Naive B cell (primary cell): Measurements from ENCODE around the gene KSR2. TPM values are rescaled to one million over a fixed set of nuclear protein-coding genes. Genes with fewer than 3 reads are reported as not detected.
"Not testable (repeated sequence)": the region's sequence is repeated elsewhere in the genome, so short reads cannot be mapped to it uniquely, and the experiment has no call there.

ENCODE experiments used
- ATAC-seq, 2 donors: fragments of 150-1000 bp; cut with Tn5 transposase; 2 replicates each; pipeline ENCODE4 v1.10.0; 2021; ENCODE audit warnings: low read depth in 2 of 2, mild to moderate bottlenecking in 2 of 2, moderate library complexity in 2 of 2
- DNase-seq: peaks from one replicate; pipeline ENCODE4 v3.0.0; 2022
- H3K27ac Mint-ChIP-seq, 6 donors: one replicate each; pipeline ENCODE4 v1.8.0; 2020 to 2022; ENCODE audit warnings: mild to moderate bottlenecking in 6 of 6, mixed read lengths in 6 of 6, moderate library complexity in 5 of 6, inconsistent platforms in 2 of 6
- H3K27me3 Mint-ChIP-seq, 3 donors: one replicate each; pipeline ENCODE4 v1.8.0; 2021 to 2022; ENCODE audit warnings: mixed read lengths in 3 of 3, mild to moderate bottlenecking in 1 of 3
- H3K36me3 Mint-ChIP-seq, 2 donors: one replicate each; pipeline ENCODE4 v1.8.0; 2020 to 2022; ENCODE audit warnings: mixed read lengths in 2 of 2, inconsistent platforms in 1 of 2, mild to moderate bottlenecking in 1 of 2
- H3K4me1 Mint-ChIP-seq, 3 donors: one replicate each; pipeline ENCODE4 v1.8.0; 2020 to 2022; ENCODE audit warnings: mixed read lengths in 3 of 3, inconsistent platforms in 1 of 3, mild to moderate bottlenecking in 1 of 3, moderate library complexity in 1 of 3
- H3K4me3 Mint-ChIP-seq, 8 donors: one replicate each; pipeline ENCODE4 v1.8.0; 2020 to 2022; ENCODE audit warnings: mild to moderate bottlenecking in 8 of 8, mixed read lengths in 8 of 8, moderate library complexity in 8 of 8, inconsistent platforms in 2 of 8
- H3K9me3 Mint-ChIP-seq, 7 donors: one replicate each; pipeline ENCODE4 v1.8.0; 2020 to 2022; ENCODE audit warnings: mixed read lengths in 7 of 7, mild to moderate bottlenecking in 5 of 7, inconsistent platforms in 2 of 7, moderate library complexity in 1 of 7
- polyA plus RNA-seq, 6 donors: library from polyadenylated mRNA; unstranded; fragments of 300-500 nt; fragmentation: Illumina TruSeq; gene quantifications; one replicate each; pipeline ENCODE4 v1.2.3, GENCODE V29; 2021; ENCODE audit warnings: low read depth in 6 of 6

Gene KSR2
- polyA plus RNA-seq, 6 donors from 2014 or later: not detected

- H3K9me3 Mint-ChIP-seq: peaks cover 0 to 5% (median 0%) of the 10 kb centered on the region in 7 donors
- no peaks in the 10 kb centered on the region for H3K4me1 Mint-ChIP-seq
- no peak overlapping the region for H3K27ac Mint-ChIP-seq
- no peak overlapping the region for H3K4me3 Mint-ChIP-seq
- no peak for ATAC-seq
- peaks cover 2 to 9% (median 5%) of the 10 kb centered on the region in 3 donors for H3K27me3 Mint-ChIP-seq
- H3K36me3 Mint-ChIP-seq: no peaks in the 10 kb centered on the region
- DNase-seq: no peak
Observed at GRCh38 chr12:117662620-117663395, 306.0 kb downstream of the KSR2 start.

GRCh38 chr12:117662220-117662619, 306.6 kb downstream of the KSR2 start:
- no peak for ATAC-seq
- Mint-ChIP-seq H3K4me3 (no peak overlapping the region), H3K9me3 (peaks cover 0 to 5% (median 0%) of the 10 kb centered on the region in 7 donors), H3K4me1 (no peaks in the 10 kb centered on the region), H3K36me3 (no peaks in the 10 kb centered on the region), H3K27me3 (peaks cover 0 to 7% (median 5%) of the 10 kb centered on the region in 3 donors), H3K27ac (no peak overlapping the region)
- DNase-seq: no peak

GRCh38 chr12:117661471-117661870, 307.3 kb downstream of the KSR2 start:
- Mint-ChIP-seq H3K4me3 (no peak overlapping the region), H3K4me1 (no peaks in the 10 kb centered on the region), H3K27me3 (peaks cover 0 to 5% (median 0%) of the 10 kb centered on the region in 3 donors), H3K9me3 (no peaks in the 10 kb centered on the region), H3K27ac (no peak overlapping the region), H3K36me3 (no peaks in the 10 kb centered on the region)
- ATAC-seq: no peak
- DNase-seq: no peak

- ATAC-seq (no peak), DNase-seq (no peak)
- H3K9me3 Mint-ChIP-seq: no peaks in the 10 kb centered on the region
- no peak overlapping the region for H3K27ac Mint-ChIP-seq
- H3K36me3 Mint-ChIP-seq: no peaks in the 10 kb centered on the region
- peaks cover 0 to 5% (median 0%) of the 10 kb centered on the region in 3 donors for H3K27me3 Mint-ChIP-seq
- H3K4me3 Mint-ChIP-seq: no peak overlapping the region
- no peaks in the 10 kb centered on the region for H3K4me1 Mint-ChIP-seq
Observed at GRCh38 chr12:117660896-117661295, 307.9 kb downstream of the KSR2 start.

- DNase-seq (no peak), ATAC-seq (no peak)
- peaks cover 0 to 5% (median 4%) of the 10 kb centered on the region in 3 donors for H3K27me3 Mint-ChIP-seq
- H3K27ac Mint-ChIP-seq: no peak overlapping the region
- H3K4me3 Mint-ChIP-seq: no peak overlapping the region
- peaks cover 0 to 5% (median 0%) of the 10 kb centered on the region in 7 donors for H3K9me3 Mint-ChIP-seq
- no peaks in the 10 kb centered on the region for H3K36me3 Mint-ChIP-seq
- H3K4me1 Mint-ChIP-seq: no peaks in the 10 kb centered on the region
Observed at GRCh38 chr12:117658226-117658625, 310.6 kb downstream of the KSR2 start.

GRCh38 chr12:117649796-117650195, 319.0 kb downstream of the KSR2 start:
- no peak for DNase-seq
- H3K36me3 Mint-ChIP-seq: peaks cover 0 to 9% of the 10 kb centered on the region in 2 donors
- ATAC-seq: no peak
- H3K27me3 Mint-ChIP-seq: peaks cover 6 to 21% (median 8%) of the 10 kb centered on the region in 3 donors
- H3K9me3 Mint-ChIP-seq: peaks cover 5 to 27% (median 11%) of the 10 kb centered on the region in 7 donors
- H3K4me1 Mint-ChIP-seq: no peaks in the 10 kb centered on the region
- no peak overlapping the region for H3K4me3 Mint-ChIP-seq
- no peak overlapping the region for H3K27ac Mint-ChIP-seq

GRCh38 chr12:117646520-117646919, 322.3 kb downstream of the KSR2 start:
- H3K27ac Mint-ChIP-seq: no peak overlapping the region
- peaks cover 6 to 23% (median 11%) of the 10 kb centered on the region in 3 donors for H3K27me3 Mint-ChIP-seq
- no peak for ATAC-seq
- DNase-seq: no peak
- H3K36me3 Mint-ChIP-seq: peaks cover 0 to 7% of the 10 kb centered on the region in 2 donors
- H3K4me3 Mint-ChIP-seq: no peak overlapping the region
- no peaks in the 10 kb centered on the region for H3K4me1 Mint-ChIP-seq
- peaks cover 4 to 21% (median 8%) of the 10 kb centered on the region in 7 donors for H3K9me3 Mint-ChIP-seq

- Mint-ChIP-seq H3K4me3 (no peak overlapping the region), H3K27me3 (peaks cover 6 to 28% (median 11%) of the 10 kb centered on the region in 3 donors), H3K27ac (no peak overlapping the region), H3K36me3 (no peaks in the 10 kb centered on the region), H3K4me1 (no peaks in the 10 kb centered on the region), H3K9me3 (peaks cover 0 to 14% (median 3%) of the 10 kb centered on the region in 7 donors)
- ATAC-seq: no peak
- DNase-seq: no peak
Observed at GRCh38 chr12:117645473-117645872, 323.3 kb downstream of the KSR2 start.

GRCh38 chr12:117643971-117644370, 324.8 kb downstream of the KSR2 start:
- Mint-ChIP-seq H3K27ac (no peak overlapping the region), H3K36me3 (no peaks in the 10 kb centered on the region), H3K27me3 (peaks cover 6 to 28% (median 11%) of the 10 kb centered on the region in 3 donors), H3K9me3 (peaks cover 0 to 6% (median 3%) of the 10 kb centered on the region in 7 donors), H3K4me3 (no peak overlapping the region), H3K4me1 (no peaks in the 10 kb centered on the region)
- no peak for DNase-seq
- no peak for ATAC-seq

GRCh38 chr12:117641885-117642284, 326.9 kb downstream of the KSR2 start:
- H3K4me3 Mint-ChIP-seq: no peak overlapping the region
- H3K4me1 Mint-ChIP-seq: no peaks in the 10 kb centered on the region
- no peak for ATAC-seq
- DNase-seq: no peak
- H3K36me3 Mint-ChIP-seq: no peaks in the 10 kb centered on the region
- peaks cover 0 to 17% (median 4%) of the 10 kb centered on the region in 7 donors for H3K9me3 Mint-ChIP-seq
- peaks cover 5 to 24% (median 10%) of the 10 kb centered on the region in 3 donors for H3K27me3 Mint-ChIP-seq
- H3K27ac Mint-ChIP-seq: no peak overlapping the region

- peaks cover 0 to 26% (median 9%) of the 10 kb centered on the region in 7 donors for H3K9me3 Mint-ChIP-seq
- H3K27ac Mint-ChIP-seq: no peak overlapping the region
- DNase-seq: no peak
- H3K4me3 Mint-ChIP-seq: no peak overlapping the region
- no peaks in the 10 kb centered on the region for H3K4me1 Mint-ChIP-seq
- ATAC-seq: no peak
- no peaks in the 10 kb centered on the region for H3K36me3 Mint-ChIP-seq
- H3K27me3 Mint-ChIP-seq: peaks cover 0 to 18% (median 6%) of the 10 kb centered on the region in 3 donors
Observed at GRCh38 chr12:117640511-117640910, 328.3 kb downstream of the KSR2 start.

GRCh38 chr12:117629454-117629853, 339.3 kb downstream of the KSR2 start:
- DNase-seq (no peak), ATAC-seq (no peak)
- Mint-ChIP-seq H3K27ac (no peak overlapping the region), H3K27me3 (peaks cover 5 to 8% (median 7%) of the 10 kb centered on the region in 3 donors), H3K4me3 (no peak overlapping the region), H3K36me3 (no peaks in the 10 kb centered on the region), H3K9me3 (peaks cover 0 to 11% (median 6%) of the 10 kb centered on the region in 7 donors), H3K4me1 (no peaks in the 10 kb centered on the region)

- not testable (repeated sequence) for H3K27ac Mint-ChIP-seq, H3K36me3 Mint-ChIP-seq, H3K4me1 Mint-ChIP-seq, ATAC-seq, DNase-seq, H3K27me3 Mint-ChIP-seq, H3K4me3 Mint-ChIP-seq
- peaks cover 0 to 13% (median 7%) of the 10 kb centered on the region in 7 donors for H3K9me3 Mint-ChIP-seq
Observed at GRCh38 chr12:117628711-117629110, 340.1 kb downstream of the KSR2 start.

- Mint-ChIP-seq H3K27me3 (no peaks in the 10 kb centered on the region), H3K4me1 (no peaks in the 10 kb centered on the region), H3K9me3 (peaks cover 1 to 31% (median 4%) of the 10 kb centered on the region in 7 donors), H3K36me3 (no peaks in the 10 kb centered on the region), H3K27ac (peak overlapping the region in 1 of 6 donors; percentile 54), H3K4me3 (no peak overlapping the region)
- no peak for ATAC-seq
- no peak for DNase-seq
Observed at GRCh38 chr12:117622741-117623140, 346.0 kb downstream of the KSR2 start.
